ENCODE data around the gene DEPDC5.

Gene DEPDC5

DNA sequence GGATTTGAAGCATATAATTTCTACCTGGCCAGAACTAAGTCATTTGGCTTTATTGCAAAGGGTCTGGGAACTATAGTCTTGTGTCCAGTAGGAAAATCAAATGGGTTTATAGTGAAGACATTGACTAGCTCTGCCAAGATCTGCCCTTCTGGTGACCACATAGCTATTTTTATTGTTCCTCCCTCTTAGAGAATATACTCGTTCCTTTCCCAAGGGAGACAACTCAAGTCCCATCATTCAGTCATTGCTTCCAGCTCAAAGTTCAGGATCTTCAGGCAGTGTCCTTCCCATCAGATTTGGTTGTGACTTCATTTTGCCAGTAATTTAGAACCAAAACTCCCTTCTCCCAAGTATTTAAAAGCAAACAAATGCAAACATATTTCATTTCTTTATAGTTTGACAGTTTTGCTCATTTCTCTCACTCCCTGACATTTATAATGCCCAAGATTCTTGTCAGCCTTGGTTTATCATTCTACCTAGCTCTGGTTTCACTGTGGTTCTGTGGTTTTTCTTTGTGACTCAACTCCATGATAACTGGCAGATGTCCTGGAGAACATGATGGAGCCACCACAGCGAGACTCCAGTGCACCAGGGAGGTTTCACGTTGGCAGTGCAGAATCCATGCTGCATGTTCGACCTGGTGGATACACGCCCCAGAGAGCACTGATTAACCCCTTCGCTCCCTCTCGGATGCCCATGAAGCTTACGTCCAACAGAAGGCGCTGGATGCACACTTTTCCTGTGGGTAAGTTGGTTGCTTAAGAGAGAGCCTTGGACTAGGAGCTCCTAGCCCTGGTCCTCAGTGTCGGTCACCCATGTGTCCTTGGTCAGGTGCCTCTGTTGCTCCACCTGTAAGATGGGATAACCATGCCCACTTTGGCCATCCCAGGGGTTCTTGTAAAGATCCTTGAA, 64.9 kb downstream of the DEPDC5 start:
- no peak for TF ChIP-seq CTCF (IDR thresholded peaks at IDR 0.05; ENCODE audit: low read depth, low read length)
- H3K4me3 ChIP-seq (ENCODE audit: low read depth, low read length), result no peak overlapping the region

- TF ChIP-seq CTCF (IDR thresholded peaks at IDR 0.05; ENCODE audit: low read depth, low read length), result no peak
- no peak overlapping the region for H3K4me3 ChIP-seq (ENCODE audit: low read depth, low read length)
Observed at GRCh38 chr22:31820655-31821054, 66.8 kb downstream of the DEPDC5 start.

DNA sequence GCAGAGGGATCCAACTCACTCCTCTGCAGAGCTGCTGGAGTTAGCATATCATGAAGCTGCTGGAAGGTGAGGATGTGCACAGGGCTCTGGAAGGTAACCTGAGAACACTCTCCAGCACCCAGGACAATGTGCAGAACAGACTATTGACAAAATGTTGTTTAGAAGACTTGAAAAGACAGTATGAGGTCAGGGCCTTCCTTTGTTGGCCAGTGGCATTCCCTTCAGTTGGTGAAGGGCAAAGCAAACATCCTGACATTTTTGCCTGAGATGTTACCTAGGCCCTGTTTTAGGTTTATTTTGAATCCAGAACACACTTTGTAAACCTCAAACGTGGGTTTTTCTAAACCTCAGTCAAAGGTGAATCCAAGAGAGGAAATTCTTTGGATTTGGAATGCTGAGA, 67.8 kb downstream of the DEPDC5 start:
- no peak for TF ChIP-seq CTCF (IDR thresholded peaks at IDR 0.05; ENCODE audit: low read depth, low read length)
- H3K4me3 ChIP-seq (ENCODE audit: low read depth, low read length), result no peak overlapping the region

GRCh38 chr22:31822523-31822922, 68.7 kb downstream of the DEPDC5 start:
- no peak for TF ChIP-seq CTCF (IDR thresholded peaks at IDR 0.05; ENCODE audit: low read depth, low read length)
- no peak overlapping the region for H3K4me3 ChIP-seq (ENCODE audit: low read depth, low read length)

DNA sequence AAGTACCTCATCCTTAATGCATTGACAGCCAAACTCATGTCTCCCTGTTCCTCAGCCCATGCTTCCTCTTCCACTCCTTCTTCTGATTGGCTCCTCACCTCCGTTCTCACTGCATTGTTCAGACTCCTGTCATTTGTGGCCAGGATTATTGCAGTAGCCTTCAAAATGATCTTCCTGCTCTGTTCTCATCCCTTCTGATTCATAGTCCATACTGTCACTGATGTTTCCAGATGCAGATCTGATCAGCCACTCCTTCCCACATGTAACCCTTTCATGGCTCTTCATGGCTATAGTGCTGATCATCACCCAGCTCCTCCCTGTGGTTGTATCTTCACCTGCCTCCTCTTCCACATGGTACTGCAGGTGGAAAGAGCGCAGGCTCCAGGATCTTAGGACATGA, 71.7 kb downstream of the DEPDC5 start:
- no peak overlapping the region for H3K4me3 ChIP-seq (ENCODE audit: low read depth, low read length)

DNA sequence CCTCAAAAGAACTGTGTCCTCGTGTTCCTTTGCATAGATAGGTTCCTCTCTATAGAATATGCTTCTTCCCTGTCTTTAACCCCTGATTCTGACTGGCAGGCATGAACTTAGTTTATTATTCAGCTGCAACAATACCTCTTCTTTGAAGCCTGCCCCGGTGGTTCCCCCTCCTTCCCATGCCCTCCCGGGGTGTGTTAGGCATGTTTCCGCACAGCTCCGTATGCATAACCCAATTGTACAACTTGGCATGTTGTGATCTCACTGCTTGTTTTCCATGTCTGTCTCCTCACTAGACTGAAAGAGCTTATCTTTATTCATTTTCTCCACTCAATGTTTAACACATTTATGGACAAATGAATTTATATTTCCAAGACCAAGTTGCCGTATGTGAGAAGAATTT, 72.6 kb downstream of the DEPDC5 start:
- H3K4me3 ChIP-seq (ENCODE audit: low read depth, low read length), result no peak overlapping the region
- TF ChIP-seq CTCF (IDR thresholded peaks at IDR 0.05; ENCODE audit: low read depth, low read length), result no peak

More for the DNA sequence above, 71.7 kb downstream of the DEPDC5 start:
- TF ChIP-seq CTCF (IDR thresholded peaks at IDR 0.05; ENCODE audit: low read depth, low read length), result no peak

- no peak for TF ChIP-seq CTCF (IDR thresholded peaks at IDR 0.05; ENCODE audit: low read depth, low read length)
- no peak overlapping the region for H3K4me3 ChIP-seq (ENCODE audit: low read depth, low read length)
Observed at GRCh38 chr22:31828739-31829138, 74.9 kb downstream of the DEPDC5 start.
